Measurements from ENCODE around the gene CYP1A1.

The CYP1A1 gene

GRCh38 chr15:74712311-74712710, 13.0 kb downstream of the CYP1A1 start:
- H3K4me3 ChIP-seq (ENCODE audit: low read depth, low read length): no peak overlapping the region
- no peak for TF ChIP-seq CTCF (IDR thresholded peaks at IDR 0.05; ENCODE audit: control insufficient read depth, extremely low read depth, insufficient read depth)
- DNase-seq (ENCODE audit: low read depth): no peak

- TF ChIP-seq CTCF (IDR thresholded peaks at IDR 0.05; ENCODE audit: control insufficient read depth, extremely low read depth, insufficient read depth): no peak
- H3K4me3 ChIP-seq (ENCODE audit: low read depth, low read length): no peak overlapping the region
- no peak for DNase-seq (ENCODE audit: low read depth)
Measured at GRCh38 chr15:74710319-74711094, 14.8 kb downstream of the CYP1A1 start.

- no peak overlapping the region for H3K4me3 ChIP-seq (ENCODE audit: low read depth, low read length)
- no peak for DNase-seq (ENCODE audit: low read depth)
- no peak for TF ChIP-seq CTCF (IDR thresholded peaks at IDR 0.05; ENCODE audit: control insufficient read depth, extremely low read depth, insufficient read depth)
Measured at GRCh38 chr15:74709892-74710291, 15.4 kb downstream of the CYP1A1 start.

- H3K4me3 ChIP-seq (ENCODE audit: low read depth, low read length): no peak overlapping the region
- TF ChIP-seq CTCF (IDR thresholded peaks at IDR 0.05; ENCODE audit: control insufficient read depth, extremely low read depth, insufficient read depth): no peak
- no peak for DNase-seq (ENCODE audit: low read depth)
Measured at GRCh38 chr15:74709011-74709410, 16.3 kb downstream of the CYP1A1 start.

GRCh38 chr15:74696808-74697207, 28.5 kb downstream of the CYP1A1 start:
- no peak for DNase-seq (ENCODE audit: low read depth)
- no peak for TF ChIP-seq CTCF (IDR thresholded peaks at IDR 0.05; ENCODE audit: control insufficient read depth, extremely low read depth, insufficient read depth)
- peak overlapping the region; percentile 86 for H3K4me3 ChIP-seq (ENCODE audit: low read depth, low read length)

- no peak for TF ChIP-seq CTCF (IDR thresholded peaks at IDR 0.05; ENCODE audit: control insufficient read depth, extremely low read depth, insufficient read depth)
- DNase-seq (ENCODE audit: low read depth): no peak
- peak overlapping the region; percentile 86 for H3K4me3 ChIP-seq (ENCODE audit: low read depth, low read length)
Measured at GRCh38 chr15:74696398-74696729, 29.0 kb downstream of the CYP1A1 start.
